HepG2 (cell line): ENCODE data around the gene MYH10. TPM values are rescaled to one million over a fixed set of nuclear protein-coding genes. Genes with fewer than 3 reads are reported as not detected.

Source experiments
- ATAC-seq: fragments of 200-7000 bp; cut with Tn5 transposase; 3 replicates; pipeline ENCODE4 v1.9.1; 2020; ENCODE audit warnings: mild to moderate bottlenecking, moderate library complexity
- BruUV-seq: library from RNA; stranded (reverse); fragments of 400-500 nt; replicated peaks from 2 replicates; lab custom pipeline; 2021; lab: Mats Ljungman, UMichigan
- CTCF ChIA-PET: fragments of 300-600 bp; formaldehyde crosslinking; extraction: SDS; loops from one replicate; lab custom pipeline; 2021; ENCODE audit warnings: low total read pairs, inconsistent platforms, low intra/inter-chr PET ratio; lab: Yijun Ruan, JAX
- POLR2A ChIA-PET: fragments of 350-600 bp; sonication (Branson Sonifier 250); formaldehyde crosslinking; loops from one replicate; lab custom pipeline; 2020; ENCODE audit warnings: antibody characterized with exemption, inconsistent platforms; lab: Yijun Ruan, JAX
- DNase-seq: peaks from one replicate; pipeline ENCODE4 v3.0.0-alpha.2; 2015; ENCODE audit warnings: low spot score
- FAIRE-seq: peaks from 3 replicates; lab custom pipeline; 2011; peaks lifted over from hg19 to GRCh38; lab: Jason Lieb, UNC
- H2AFZ ChIP-seq: one replicate; pipeline ENCODE4 v1.6.1; 2011; ENCODE audit warnings: low read length, inconsistent platforms
- H3K27ac ChIP-seq: fragments of 300-600 bp; 3 replicates; pipeline ENCODE4 v1.8.0; 2011; ENCODE audit warnings: mixed run types, mild to moderate bottlenecking, mixed read lengths, low read length, inconsistent platforms; ENCODE audit not compliant: insufficient read depth; ENCODE audit errors: extremely low read length
- H3K27me3 ChIP-seq, 2 experiments: fragments of 200-600 bp in 1 of 2; 2 replicates in 1 of 2; 3 replicates in 1 of 2; pipeline versions ENCODE4 v1.6.0 to v1.8.0; 2011; ENCODE audit warnings: low read length in 2 of 2, mild to moderate bottlenecking in 2 of 2, moderate library complexity in 2 of 2, inconsistent platforms in 1 of 2; ENCODE audit not compliant: insufficient read depth in 2 of 2, control insufficient read depth in 1 of 2
- H3K36me3 ChIP-seq, 2 experiments: fragments of 200-600 bp in 1 of 2; replicated peaks in 1 of 2; 2 replicates in 1 of 2; 3 replicates in 1 of 2; pipeline versions ENCODE4 v1.5.1 to v1.8.0; 2011; ENCODE audit warnings: low read length in 2 of 2, inconsistent platforms in 1 of 2; ENCODE audit not compliant: insufficient read depth in 2 of 2, control insufficient read depth in 1 of 2
- H3K4me1 ChIP-seq: 2 replicates; pipeline ENCODE4 v1.5.1; 2012; ENCODE audit warnings: low read length, inconsistent platforms; ENCODE audit not compliant: insufficient read depth
- H3K4me2 ChIP-seq: 2 replicates; pipeline ENCODE4 v1.6.0; 2011; ENCODE audit warnings: low read depth, low read length, inconsistent platforms
- H3K4me3 ChIP-seq, 3 experiments: fragments of 200-600 bp in 1 of 3; sonication (generic), shearing (Covaris generic) in 1 of 3; replicated peaks in 1 of 3; 2 replicates each; pipeline ENCODE4 v1.5.1; 2011 to 2016; ENCODE audit warnings: low read length in 3 of 3, inconsistent platforms in 2 of 3, low read depth in 2 of 3, mild to moderate bottlenecking in 2 of 3, control low read depth in 1 of 3, mixed read lengths in 1 of 3; ENCODE audit not compliant: insufficient read depth in 1 of 3
- H3K79me2 ChIP-seq: one replicate; pipeline ENCODE4 v1.6.1; 2011; ENCODE audit warnings: low read length, inconsistent platforms; ENCODE audit not compliant: insufficient read depth
- H3K9ac ChIP-seq: 2 replicates; pipeline ENCODE4 v1.6.0; 2011; ENCODE audit warnings: mild to moderate bottlenecking, low read depth, low read length, inconsistent platforms; ENCODE audit not compliant: insufficient read depth
- H3K9me3 ChIP-seq: 2 replicates; pipeline ENCODE4 v1.5.1; 2012; ENCODE audit warnings: mild to moderate bottlenecking, low read length
- H4K20me1 ChIP-seq: 2 replicates; pipeline ENCODE4 v1.6.0; 2011; ENCODE audit warnings: inconsistent platforms, mild to moderate bottlenecking, low read length, moderate library complexity; ENCODE audit not compliant: insufficient read depth
- CAMTA2 ChIP-seq: sonication (generic); formaldehyde crosslinking; IDR thresholded peaks from 2 replicates; pipeline ENCODE4 v1.4.0; 2020; ENCODE audit warnings: mild to moderate bottlenecking, missing genetic modification reagents, borderline replicate concordance
- ELF3 ChIP-seq: IDR thresholded peaks from 2 replicates; pipeline ENCODE4 v1.6.1; 2016; ENCODE audit warnings: missing genetic modification reagents, missing compliant biosample characterization
- FOSL2 ChIP-seq: sonication (generic); formaldehyde crosslinking; IDR thresholded peaks from 2 replicates; pipeline ENCODE4 v1.4.0; 2020; ENCODE audit warnings: missing genetic modification reagents
- FOXK2 ChIP-seq: fragments of 450-650 bp; IDR thresholded peaks from 2 replicates; pipeline ENCODE4 v1.6.1; 2016
- HNRNPL ChIP-seq: fragments of 200-400 bp; formaldehyde crosslinking; IDR thresholded peaks from 2 replicates; pipeline ENCODE4 v1.6.1; 2017; ENCODE audit warnings: mild to moderate bottlenecking, low read depth, low read length
- HOXA9 ChIP-seq: sonication (generic); formaldehyde crosslinking; IDR thresholded peaks from 2 replicates; pipeline ENCODE4 v1.8.1; 2022; ENCODE audit warnings: missing genetic modification reagents, mild to moderate bottlenecking, moderate library complexity, borderline replicate concordance
- MBD4 ChIP-seq: IDR thresholded peaks from 2 replicates; pipeline ENCODE4 v1.6.1; 2012; ENCODE audit warnings: low read length, inconsistent platforms, borderline replicate concordance
- MXI1 ChIP-seq: IDR thresholded peaks from 3 replicates; pipeline ENCODE4 v1.6.1; 2012; ENCODE audit warnings: low read depth, low read length, inconsistent platforms, borderline replicate concordance
- NFYC ChIP-seq: IDR thresholded peaks from 2 replicates; pipeline ENCODE4 v1.6.1; 2016; ENCODE audit warnings: missing genetic modification reagents, missing compliant biosample characterization
- NONO ChIP-seq, 2 experiments: fragments of 450-650 bp in 1 of 2; sonication (generic) in 1 of 2; formaldehyde crosslinking in 1 of 2; IDR thresholded peaks in 1 of 2; conservative IDR thresholded peaks in 1 of 2; 2 replicates each; pipeline versions ENCODE4 v1.6.1 to v1.8.0; 2017 to 2022; ENCODE audit warnings: mild to moderate bottlenecking in 1 of 2, missing genetic modification reagents in 1 of 2, moderate library complexity in 1 of 2
- NR2F1 ChIP-seq, 2 experiments: fragments of 450-650 bp in 1 of 2; formaldehyde crosslinking in 1 of 2; IDR thresholded peaks; 2 replicates each; pipeline versions ENCODE4 v1.5.0 to v1.6.1; 2016 to 2020; ENCODE audit warnings: mild to moderate bottlenecking in 1 of 2, missing compliant biosample characterization in 1 of 2, missing genetic modification reagents in 1 of 2, moderate library complexity in 1 of 2
- POLR2A ChIP-seq, 2 experiments: IDR thresholded peaks; 2 replicates each; pipeline ENCODE4 v1.6.1; 2011; ENCODE audit warnings: low read depth in 2 of 2, low read length in 2 of 2, mild to moderate bottlenecking in 1 of 2, moderate library complexity in 1 of 2; ENCODE audit not compliant: insufficient read depth in 1 of 2
- PPARG ChIP-seq: conservative IDR thresholded peaks from 2 replicates; pipeline ENCODE4 v1.6.1; 2016; ENCODE audit warnings: missing biosample characterization, missing genetic modification reagents
- TBX3 ChIP-seq: fragments of 450-650 bp; IDR thresholded peaks from 2 replicates; pipeline ENCODE4 v1.6.1; 2017; ENCODE audit warnings: antibody characterized with exemption, mild to moderate bottlenecking, inconsistent platforms, borderline replicate concordance
- THAP11 ChIP-seq: IDR thresholded peaks from 2 replicates; pipeline ENCODE4 v1.6.1; 2016; ENCODE audit warnings: missing biosample characterization, missing genetic modification reagents
- ZFP37 ChIP-seq: sonication (generic); formaldehyde crosslinking; IDR thresholded peaks from 2 replicates; pipeline ENCODE4 v1.4.0; 2020; ENCODE audit warnings: missing genetic modification reagents, borderline replicate concordance
- ZMAT3 ChIP-seq: sonication (generic); formaldehyde crosslinking; conservative IDR thresholded peaks from 2 replicates; pipeline ENCODE4 v1.7.0; 2021; ENCODE audit warnings: missing genetic modification reagents
- ZNF772 ChIP-seq: sonication (generic); formaldehyde crosslinking; IDR thresholded peaks from 2 replicates; pipeline ENCODE4 v1.5.0; 2020; ENCODE audit warnings: mild to moderate bottlenecking, missing genetic modification reagents
- WGBS: methylation state at CpG from one replicate; pipeline ENCODE4 v1.1.6; 2017; ENCODE audit warnings: low lambda C conversion rate; 5-methylcytosine and 5-hydroxymethylcytosine counted together
- in situ Hi-C: cut with HindIII; loops from 2 replicates; pipeline ENCODE4 v1.10.0; 2017; ENCODE audit warnings: low pct_unique_long_range_greater_than_20kb; ENCODE audit not compliant: extremely low pct_ligation_motif_present
- intact Hi-C: fragments of 100-400 bp; cut with micrococcal nuclease; formaldehyde crosslinking; loops from one replicate; pipeline ENCODE4 v1.10.0; 2022; ENCODE audit not compliant: unreplicated experiment
- polyA plus RNA-seq, 8 experiments: library from polyadenylated mRNA; depleted of rRNA in 3 of 8; stranded (reverse) in 7 of 8; unstranded in 1 of 8; fragments of >200 nt; fragmentation: Illumina TruSeq in 4 of 8; extraction: Trizol in 4 of 8; gene quantifications; 2 replicates each; pipeline versions ENCODE4 v1.2.1 to v1.2.3, GENCODE V29; 2011 to 2016; ENCODE audit warnings: low read depth in 4 of 8, missing spikeins in 1 of 8, mixed read lengths in 1 of 8; ENCODE audit not compliant: insufficient read depth in 1 of 8
- total RNA-seq, 5 experiments: library from RNA; depleted of rRNA; stranded (reverse); fragments of >200 nt; fragmentation: Illumina TruSeq; extraction: Trizol; gene quantifications; 2 replicates each; pipeline ENCODE4 v1.2.3, GENCODE V29; 2016; ENCODE audit warnings: low read depth in 1 of 5
- TF ChIP-seq, protein P1 (sequence below): sonication (generic); formaldehyde crosslinking; conservative IDR thresholded peaks from 2 replicates; pipeline ENCODE4 v1.8.0; 2022; ENCODE audit warnings: low read depth, missing genetic modification reagents
- TF ChIP-seq, protein P2 (sequence below): sonication (generic); formaldehyde crosslinking; IDR thresholded peaks from 2 replicates; pipeline ENCODE4 v1.4.0; 2020; ENCODE audit warnings: missing genetic modification reagents, borderline replicate concordance

Gene MYH10
- total and polyA plus RNA-seq, 2 of the 13 experiments (the other 11 are each of a cell fraction or from before 2014, with no cell fraction given), result 43.4 to 68.6 TPM

DNA sequence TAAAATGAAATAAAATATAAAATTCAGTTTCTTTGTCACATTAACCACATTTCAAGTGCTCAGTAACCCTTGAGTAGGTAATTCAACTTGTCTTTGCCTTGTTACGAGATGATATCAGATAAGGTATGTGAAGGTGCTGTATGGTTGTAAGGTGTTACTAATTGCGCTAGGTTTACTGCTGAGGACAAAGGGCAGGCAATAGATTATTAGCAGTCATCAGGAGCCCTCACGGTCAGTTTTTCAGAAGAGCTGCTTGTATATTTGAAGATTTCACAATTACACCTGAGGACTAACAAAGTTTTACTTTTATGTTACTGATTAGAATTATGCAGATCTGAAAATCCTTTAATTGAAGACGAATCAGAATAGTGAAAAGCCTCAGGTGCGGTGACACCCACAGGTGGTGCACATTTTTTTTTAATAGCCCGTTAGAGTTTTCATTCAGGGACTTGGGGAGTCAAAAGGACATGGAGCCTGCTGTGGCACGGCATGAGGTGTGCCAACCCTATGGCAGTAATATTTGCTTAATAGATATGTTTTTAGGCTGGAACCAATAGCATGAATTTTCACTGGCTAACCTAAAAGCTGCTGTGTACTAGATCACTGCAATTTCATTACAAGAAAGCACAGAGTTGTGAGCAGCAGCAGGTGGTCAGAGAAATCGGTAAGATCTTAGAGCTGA lies 178.5 kb downstream of the MYH10 start (continued):
- TF ChIP-seq ZFP37 (CRISPR knock-in tag) (no peak), ZMAT3 (CRISPR knock-in tag) (no peak)
- TF ChIP-seq, protein P1, sequence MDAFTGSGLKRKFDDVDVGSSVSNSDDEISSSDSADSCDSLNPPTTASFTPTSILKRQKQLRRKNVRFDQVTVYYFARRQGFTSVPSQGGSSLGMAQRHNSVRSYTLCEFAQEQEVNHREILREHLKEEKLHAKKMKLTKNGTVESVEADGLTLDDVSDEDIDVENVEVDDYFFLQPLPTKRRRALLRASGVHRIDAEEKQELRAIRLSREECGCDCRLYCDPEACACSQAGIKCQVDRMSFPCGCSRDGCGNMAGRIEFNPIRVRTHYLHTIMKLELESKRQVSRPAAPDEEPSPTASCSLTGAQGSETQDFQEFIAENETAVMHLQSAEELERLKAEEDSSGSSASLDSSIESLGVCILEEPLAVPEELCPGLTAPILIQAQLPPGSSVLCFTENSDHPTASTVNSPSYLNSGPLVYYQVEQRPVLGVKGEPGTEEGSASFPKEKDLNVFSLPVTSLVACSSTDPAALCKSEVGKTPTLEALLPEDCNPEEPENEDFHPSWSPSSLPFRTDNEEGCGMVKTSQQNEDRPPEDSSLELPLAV (CRISPR knock-in tag), result no peak
- TF ChIP-seq, all 625 proteins: peak for 0

DNA sequence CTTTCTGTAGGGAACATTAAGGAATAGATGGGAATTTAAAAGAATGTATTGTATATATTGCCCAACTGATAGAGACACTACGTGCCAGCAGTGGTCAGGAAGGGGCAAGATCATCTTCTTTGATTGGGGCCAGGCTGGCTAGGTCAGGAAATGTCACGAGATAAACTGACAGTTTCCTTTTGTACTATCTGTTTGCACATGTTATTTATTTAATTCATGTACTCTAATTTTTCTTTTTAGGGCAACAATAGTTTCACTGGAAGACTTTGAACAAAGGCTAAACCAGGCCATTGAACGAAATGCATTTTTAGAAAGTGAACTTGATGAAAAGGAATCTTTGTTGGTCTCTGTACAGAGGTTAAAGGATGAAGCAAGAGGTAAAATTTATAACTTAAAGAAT lies 182.2 kb downstream of the MYH10 start:
- ChIA-PET CTCF (no interaction called here), POLR2A (interaction anchor here (0.9 to 2.3 kb wide), 2 partner anchors 11 to 28 kb away, joined by 5 read pairs; no protein-coding TSS in a partner anchor)
- ATAC-seq (peak; percentile 75), DNase-seq (peak; percentile 83), FAIRE-seq (peak; percentile 34)
- Histone ChIP-seq H3K27me3 (no peaks in the 10 kb centered on the region), H3K4me3 (peak overlapping the region in 1 of 3 experiments; percentile 31; a peak in 1 of 6 replicates), H4K20me1 (peaks cover 7% of the 10 kb centered on the region; the same call in 1 of the 2 replicates), H3K4me2 (peak overlapping the region; percentile 30), H3K9ac (peak overlapping the region; percentile 20; the same call in 1 of the 2 replicates), H3K36me3 (peaks cover 8 to 38% of the 10 kb centered on the region in 2 experiments), H2AFZ (no peak overlapping the region), H3K79me2 (peaks cover 22% of the 10 kb centered on the region), H3K9me3 (no peaks in the 10 kb centered on the region), H3K27ac (peak overlapping the region; percentile 73), H3K4me1 (peaks cover 80% of the 10 kb centered on the region)
- in situ Hi-C loops (loop anchor here (5.0 kb wide), 1 partner anchor 36 kb away; no protein-coding TSS in a partner anchor), intact Hi-C loops (loop anchor here (5.0 kb wide), 1 partner anchor 36 kb away; no protein-coding TSS in a partner anchor)
- WGBS, result 3% methylated on average over 3 of the region's 3 CpGs
- BruUV-seq, result no TSS peak
- TF ChIP-seq MBD4 (no peak), FOXK2 (no peak), THAP11 (CRISPR knock-in tag) (no peak), HOXA9 (CRISPR knock-in tag) (no peak), HNRNPL (no peak), NONO (IDR thresholded peaks at IDR 0.05) (no peak), NONO (CRISPR knock-in tag; conservative IDR thresholded peaks at IDR 0.05) (no peak), NFYC (CRISPR knock-in tag) (no peak), NR2F1 (CRISPR knock-in tag; IDR thresholded peaks at IDR 0.05) (peak in 1 of 2 experiments; percentile 34; a peak in 1 of 4 replicates), CAMTA2 (CRISPR knock-in tag) (no peak), POLR2A (IDR thresholded peaks at IDR 0.05; ENCODE audit: insufficient read depth in 1 of 2, low read depth in 2 of 2, low read length in 2 of 2) (no peak), PPARG (CRISPR knock-in tag) (peak; percentile 79; the same call in 1 of the 2 replicates), MXI1 (no peak), ZNF772 (CRISPR knock-in tag) (no peak), ELF3 (peak; percentile 18; the same call in 1 of the 2 replicates), TBX3 (no peak), FOSL2 (peak; percentile 32; the same call in 1 of the 2 replicates)
- TF ChIP-seq, protein P2, sequence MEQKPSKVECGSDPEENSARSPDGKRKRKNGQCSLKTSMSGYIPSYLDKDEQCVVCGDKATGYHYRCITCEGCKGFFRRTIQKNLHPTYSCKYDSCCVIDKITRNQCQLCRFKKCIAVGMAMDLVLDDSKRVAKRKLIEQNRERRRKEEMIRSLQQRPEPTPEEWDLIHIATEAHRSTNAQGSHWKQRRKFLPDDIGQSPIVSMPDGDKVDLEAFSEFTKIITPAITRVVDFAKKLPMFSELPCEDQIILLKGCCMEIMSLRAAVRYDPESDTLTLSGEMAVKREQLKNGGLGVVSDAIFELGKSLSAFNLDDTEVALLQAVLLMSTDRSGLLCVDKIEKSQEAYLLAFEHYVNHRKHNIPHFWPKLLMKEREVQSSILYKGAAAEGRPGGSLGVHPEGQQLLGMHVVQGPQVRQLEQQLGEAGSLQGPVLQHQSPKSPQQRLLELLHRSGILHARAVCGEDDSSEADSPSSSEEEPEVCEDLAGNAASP (CRISPR knock-in tag), result peak; percentile 91; the same call in 1 of the 2 replicates
